GM20431 (cell line): ENCODE results near the gene SCD5.

Source experiments
- in situ Hi-C: fragments of 300-500 bp; cut with MseI, MboI; formaldehyde crosslinking; loops from one replicate; pipeline ENCODE4 v1.15.0; 2020; ENCODE audit warnings: low sequenced_read_pairs; ENCODE audit not compliant: unreplicated experiment

The SCD5 gene

GRCh38 chr4:82774711-82775171, 23.9 kb downstream of the SCD5 start:
- in situ Hi-C loops, result no loop called here

GRCh38 chr4:82773057-82773456, 25.5 kb downstream of the SCD5 start:
- in situ Hi-C loops, result no loop called here

GRCh38 chr4:82770607-82771006, 28.0 kb downstream of the SCD5 start:
- in situ Hi-C loops, result no loop called here

GRCh38 chr4:82765134-82765533, 33.5 kb downstream of the SCD5 start:
- in situ Hi-C loops, result no loop called here

GRCh38 chr4:82761229-82761628, 37.4 kb downstream of the SCD5 start:
- in situ Hi-C loops, result no loop called here

GRCh38 chr4:82758701-82759685, 39.6 kb downstream of the SCD5 start:
- in situ Hi-C loops, result no loop called here

- in situ Hi-C loops, result no loop called here
These were observed 42.5 kb downstream of the SCD5 start for GRCh38 chr4:82756061-82756460.

GRCh38 chr4:82755650-82756049, 42.9 kb downstream of the SCD5 start:
- in situ Hi-C loops, result no loop called here

GRCh38 chr4:82754513-82755165, 44.0 kb downstream of the SCD5 start:
- in situ Hi-C loops, result no loop called here

GRCh38 chr4:82753725-82754410, 44.7 kb downstream of the SCD5 start:
- in situ Hi-C loops, result no loop called here

- in situ Hi-C loops, result no loop called here
These were observed 45.4 kb downstream of the SCD5 start for GRCh38 chr4:82753238-82753637.

GRCh38 chr4:82748810-82749470, 49.7 kb downstream of the SCD5 start:
- in situ Hi-C loops, result loop anchor here (25.0 kb wide), 1 partner anchor 287 kb away; no protein-coding TSS in a partner anchor

GRCh38 chr4:82747686-82748575, 50.7 kb downstream of the SCD5 start:
- in situ Hi-C loops, result loop anchor here (25.0 kb wide), 1 partner anchor 286 kb away; no protein-coding TSS in a partner anchor

- in situ Hi-C loops, result loop anchor here (25.0 kb wide), 1 partner anchor 285 kb away; no protein-coding TSS in a partner anchor
These were observed 51.7 kb downstream of the SCD5 start for GRCh38 chr4:82746705-82747574.

GRCh38 chr4:82745173-82745842, 53.3 kb downstream of the SCD5 start:
- in situ Hi-C loops, result loop anchor here (25.0 kb wide), 1 partner anchor 283 kb away; no protein-coding TSS in a partner anchor

- in situ Hi-C loops, result loop anchor here (25.0 kb wide), 1 partner anchor 282 kb away; no protein-coding TSS in a partner anchor
These were observed 54.2 kb downstream of the SCD5 start for GRCh38 chr4:82744284-82744968.

- in situ Hi-C loops, result loop anchor here (25.0 kb wide), 1 partner anchor 279 kb away; no protein-coding TSS in a partner anchor
These were observed 57.4 kb downstream of the SCD5 start for GRCh38 chr4:82741188-82741587.
